GM12892 (cell line): ENCODE data around the gene NOL4L.
"Not testable (repeated sequence)": the region's sequence is repeated elsewhere in the genome, so short reads cannot be mapped to it uniquely, and the experiment has no call there.

Experiments
- DNase-seq: peaks from one replicate; pipeline ENCODE4 v3.0.0; 2011; ENCODE audit not compliant: insufficient read length
- FAIRE-seq: peaks from 2 replicates; lab custom pipeline; 2011; peaks lifted over from hg19 to GRCh38; lab: Jason Lieb, UNC
- POLR2A ChIP-seq: IDR thresholded peaks from 2 replicates; pipeline ENCODE4 v1.6.1; 2011; ENCODE audit warnings: low read depth, low read length, control low read depth
- POLR2AphosphoS5 ChIP-seq: IDR thresholded peaks from 2 replicates; pipeline ENCODE4 v1.6.1; 2011; ENCODE audit warnings: low read depth, low read length, control low read depth
- TAF1 ChIP-seq: IDR thresholded peaks from 2 replicates; pipeline ENCODE4 v1.6.1; 2011; ENCODE audit warnings: low read depth, mild to moderate bottlenecking, control low read depth, low read length, borderline replicate concordance

The NOL4L gene

GRCh38 chr20:32494483-32495216, 90.5 kb downstream of the NOL4L start:
- FAIRE-seq (no peak), DNase-seq (no peak)
- TF ChIP-seq POLR2A (no peak), POLR2AphosphoS5 (no peak), TAF1 (no peak)

GRCh38 chr20:32493356-32493755, 91.8 kb downstream of the NOL4L start:
- DNase-seq (no peak), FAIRE-seq (no peak)
- TF ChIP-seq POLR2AphosphoS5, result no peak
- no peak for TF ChIP-seq POLR2A
- no peak for TF ChIP-seq TAF1

GRCh38 chr20:32491764-32492151, 93.4 kb downstream of the NOL4L start:
- not testable (repeated sequence) for DNase-seq, FAIRE-seq

- no peak for DNase-seq
- FAIRE-seq, result no peak
- TF ChIP-seq POLR2A, result no peak
- TF ChIP-seq TAF1, result no peak
- TF ChIP-seq POLR2AphosphoS5, result no peak
Observed at GRCh38 chr20:32490942-32491763, 94.0 kb downstream of the NOL4L start.

GRCh38 chr20:32488066-32488838, 96.9 kb downstream of the NOL4L start:
- TF ChIP-seq POLR2A (no peak), TAF1 (no peak), POLR2AphosphoS5 (no peak)
- FAIRE-seq (no peak), DNase-seq (no peak)

- DNase-seq (no peak), FAIRE-seq (no peak)
- TF ChIP-seq POLR2A (no peak), POLR2AphosphoS5 (no peak), TAF1 (no peak)
Observed at GRCh38 chr20:32487381-32487780, 97.8 kb downstream of the NOL4L start.

GRCh38 chr20:32485770-32486478, 99.2 kb downstream of the NOL4L start:
- TF ChIP-seq POLR2AphosphoS5 (no peak), POLR2A (no peak), TAF1 (no peak)
- DNase-seq (no peak), FAIRE-seq (no peak)

- no peak for DNase-seq
- TF ChIP-seq POLR2AphosphoS5 (no peak), POLR2A (no peak), TAF1 (no peak)
- peak; percentile 85 for FAIRE-seq
Observed at GRCh38 chr20:32484958-32485769, 100.0 kb downstream of the NOL4L start.

- no peak for TF ChIP-seq POLR2AphosphoS5
- no peak for TF ChIP-seq POLR2A
- TF ChIP-seq TAF1, result no peak
- FAIRE-seq, result no peak
- DNase-seq, result peak; percentile 32
Observed at GRCh38 chr20:32484225-32484957, 100.7 kb downstream of the NOL4L start.

GRCh38 chr20:32483351-32484224, 101.5 kb downstream of the NOL4L start:
- FAIRE-seq (no peak), DNase-seq (peak; percentile 44)
- no peak for TF ChIP-seq POLR2A
- TF ChIP-seq POLR2AphosphoS5, result no peak
